GM23338 (cell line): ENCODE data around the gene UNC5C. TPM values are rescaled to one million over a fixed set of nuclear protein-coding genes. Genes with fewer than 3 reads are reported as not detected.

Experiments
- ATAC-seq: fragments of 200-7000 bp; cut with Tn5 transposase; 3 replicates; pipeline ENCODE4 v1.9.1; 2020
- DNase-seq: peaks from one replicate; pipeline ENCODE4 v3.0.0-alpha.2; 2015; ENCODE audit warnings: low spot score
- H2AFZ ChIP-seq: fragments of 200-600 bp; sonication (generic); 2 replicates; pipeline ENCODE4 v1.8.0; 2016; ENCODE audit warnings: antibody characterized with exemption, mild to moderate bottlenecking, moderate library complexity
- H3F3A ChIP-seq: fragments of 200-600 bp; sonication (generic); replicated peaks from 2 replicates; pipeline ENCODE4 v1.8.0; 2017; ENCODE audit warnings: antibody characterized with exemption, mixed run types, low read depth
- H3K27ac ChIP-seq: fragments of 200-600 bp; sonication (generic); 2 replicates; pipeline ENCODE4 v1.6.1; 2016; ENCODE audit warnings: low read depth
- H3K27me3 ChIP-seq: fragments of 200-600 bp; sonication (generic); 2 replicates; pipeline ENCODE4 v1.8.0; 2016; ENCODE audit warnings: mild to moderate bottlenecking, mixed run types, moderate library complexity; ENCODE audit not compliant: insufficient read depth
- H3K36me3 ChIP-seq: fragments of 200-600 bp; sonication (generic); 2 replicates; pipeline ENCODE4 v1.8.0; 2016; ENCODE audit warnings: mild to moderate bottlenecking; ENCODE audit not compliant: insufficient read depth
- H3K4me1 ChIP-seq: fragments of 200-600 bp; sonication (generic); 2 replicates; pipeline ENCODE4 v1.8.0; 2016; ENCODE audit warnings: mild to moderate bottlenecking, moderate library complexity; ENCODE audit not compliant: insufficient read depth
- H3K4me2 ChIP-seq: fragments of 200-600 bp; sonication (generic); 2 replicates; pipeline ENCODE4 v1.7.1; 2017; ENCODE audit warnings: mixed run types
- H3K4me3 ChIP-seq: fragments of 200-600 bp; sonication (generic); 2 replicates; pipeline ENCODE4 v1.6.1; 2016; ENCODE audit warnings: mixed run types
- H3K79me2 ChIP-seq: fragments of 200-600 bp; sonication (generic); replicated peaks from 2 replicates; pipeline ENCODE4 v1.8.0; 2017; ENCODE audit warnings: mild to moderate bottlenecking; ENCODE audit not compliant: insufficient read depth
- H3K9me2 ChIP-seq: fragments of 200-600 bp; sonication (generic); 2 replicates; pipeline ENCODE4 v1.8.0; 2017; ENCODE audit not compliant: insufficient read depth
- H4K20me1 ChIP-seq: fragments of 200-600 bp; sonication (generic); replicated peaks from 2 replicates; pipeline ENCODE4 v1.8.0; 2017; ENCODE audit warnings: mild to moderate bottlenecking; ENCODE audit not compliant: insufficient read depth
- H3K27ac Mint-ChIP-seq: 2 replicates; pipeline ENCODE4 v1.8.0; 2020; ENCODE audit warnings: inconsistent platforms, mild to moderate bottlenecking, moderate library complexity, mixed read lengths
- H3K27me3 Mint-ChIP-seq: 3 replicates; pipeline ENCODE4 v1.8.0; 2022; ENCODE audit warnings: low read depth, mild to moderate bottlenecking, moderate library complexity, mixed read lengths, inconsistent platforms; ENCODE audit not compliant: insufficient read depth, poor library complexity
- H3K36me3 Mint-ChIP-seq: 3 replicates; pipeline ENCODE4 v1.8.0; 2021; ENCODE audit warnings: low read depth, mild to moderate bottlenecking, inconsistent platforms, moderate library complexity, mixed read lengths
- H3K4me1 Mint-ChIP-seq: 3 replicates; pipeline ENCODE4 v1.8.0; 2020; ENCODE audit warnings: mild to moderate bottlenecking, inconsistent platforms, mixed read lengths
- H3K4me3 Mint-ChIP-seq: 3 replicates; pipeline ENCODE4 v1.8.0; 2021; ENCODE audit warnings: moderate library complexity, mild to moderate bottlenecking, inconsistent platforms, mixed read lengths
- H3K9me3 Mint-ChIP-seq: 3 replicates; pipeline ENCODE4 v1.8.0; 2020; ENCODE audit warnings: moderate library complexity, mild to moderate bottlenecking, inconsistent platforms, mixed read lengths
- CREB1 ChIP-seq: fragments of 250-450 bp; sonication (Bioruptor Pico); IDR thresholded peaks from 2 replicates; pipeline ENCODE4 v1.5.0; 2020; ENCODE audit warnings: low read depth, mild to moderate bottlenecking, moderate library complexity
- EZH2 ChIP-seq: fragments of 200-600 bp; sonication (generic); IDR thresholded peaks from one replicate; pipeline ENCODE4 v1.8.0; 2017; ENCODE audit warnings: antibody characterized with exemption, mild to moderate bottlenecking, low read depth; ENCODE audit not compliant: unreplicated experiment
- EZH2phosphoT487 ChIP-seq: fragments of 200-600 bp; sonication (generic); IDR thresholded peaks from one replicate; pipeline ENCODE4 v1.8.1; 2018; ENCODE audit warnings: antibody characterized with exemption; ENCODE audit not compliant: unreplicated experiment
- JUNB ChIP-seq: IDR thresholded peaks from one replicate; pipeline ENCODE4 v1.6.1; 2016; ENCODE audit warnings: antibody characterized with exemption; ENCODE audit not compliant: unreplicated experiment
- NANOG ChIP-seq: IDR thresholded peaks from 2 replicates; pipeline ENCODE4 v1.6.1; 2016; ENCODE audit warnings: antibody characterized with exemption, borderline replicate concordance
- POLR2AphosphoS5 ChIP-seq: IDR thresholded peaks from 2 replicates; pipeline ENCODE4 v1.6.1; 2016; ENCODE audit warnings: antibody characterized with exemption, low read depth
- STAT1 ChIP-seq: IDR thresholded peaks from one replicate; pipeline ENCODE4 v1.6.1; 2016; ENCODE audit warnings: antibody characterized with exemption; ENCODE audit not compliant: unreplicated experiment
- ZNF114 ChIP-seq: fragments of 250-450 bp; sonication (Bioruptor Pico); IDR thresholded peaks from 2 replicates; pipeline ENCODE4 v1.5.0; 2020; ENCODE audit warnings: mild to moderate bottlenecking, moderate library complexity
- ZNF331 ChIP-seq: fragments of 250-450 bp; sonication (Bioruptor Pico); IDR thresholded peaks from 2 replicates; pipeline ENCODE4 v1.5.0; 2020; ENCODE audit warnings: low read depth, mild to moderate bottlenecking, moderate library complexity
- polyA plus RNA-seq: library from polyadenylated mRNA; unstranded; fragments of >200 nt; fragmentation: Nextera tagmentation; extraction: Ambion mirVana; gene quantifications from 2 replicates; pipeline ENCODE4 v1.2.1, GENCODE V29; 2016
- total RNA-seq: library from RNA; depleted of rRNA; stranded (reverse); fragments of >200 nt; shearing (Covaris generic); gene quantifications from 2 replicates; pipeline ENCODE4 v1.2.3, GENCODE V29; 2014
- TF ChIP-seq, protein P1 (sequence below): IDR thresholded peaks from one replicate; pipeline ENCODE4 v1.6.1; 2018; ENCODE audit warnings: antibody characterized with exemption; ENCODE audit not compliant: unreplicated experiment
- TF ChIP-seq, protein P2 (sequence below): IDR thresholded peaks from 2 replicates; pipeline ENCODE4 v1.6.1; 2016; ENCODE audit warnings: antibody characterized with exemption

UNC5C gene
- total and polyA plus RNA-seq, 2 experiments from 2014 or later = 0.08 to 0.21 TPM

DNA sequence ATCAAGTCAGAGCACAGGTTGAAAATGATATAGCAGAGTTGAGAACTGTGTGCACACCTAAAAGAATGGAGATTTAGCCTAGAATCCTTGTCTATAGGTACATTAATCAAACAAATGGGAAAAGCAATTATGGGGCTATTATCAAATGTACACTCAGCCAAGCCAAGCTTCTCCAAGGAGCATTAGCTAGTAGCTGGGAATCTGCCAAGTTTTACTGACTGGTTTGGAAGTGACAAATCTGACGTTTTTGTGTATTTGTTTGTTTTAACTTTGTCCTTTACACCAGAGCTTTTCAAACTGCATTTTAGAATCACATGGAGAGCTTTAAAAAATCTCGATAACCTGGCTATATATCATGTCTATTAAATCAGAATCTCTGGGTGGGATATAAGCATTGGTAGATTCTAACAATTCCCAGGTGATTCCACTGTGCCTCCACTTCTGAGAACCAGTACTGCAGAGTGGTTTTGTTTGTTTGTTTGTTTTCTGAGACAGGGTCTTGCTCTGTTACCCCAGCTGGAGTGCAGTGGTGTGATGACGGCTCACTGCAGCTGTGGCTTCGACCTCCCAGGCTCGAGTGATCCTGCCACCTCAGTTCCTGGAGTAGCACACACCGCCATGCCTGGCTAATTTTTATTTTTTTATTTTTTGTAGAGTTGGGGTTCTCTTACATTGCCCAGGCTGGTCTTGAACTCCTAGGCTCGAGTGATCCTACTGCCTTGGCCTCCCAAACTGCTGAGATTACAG lies 279.8 kb downstream of the UNC5C start:
- Mint-ChIP-seq H3K36me3 (no peaks in the 10 kb centered on the region), H3K9me3 (no peaks in the 10 kb centered on the region), H3K27me3 (no peaks in the 10 kb centered on the region), H3K4me3 (no peak overlapping the region), H3K27ac (0 out of 2 replicates have a peak overlapping the region, but pooled peaks have one; percentile 17), H3K4me1 (no peaks in the 10 kb centered on the region; the same call in 2 of the 3 replicates)
- Histone ChIP-seq H3K4me2 (no peak overlapping the region), H3K4me1 (no peaks in the 10 kb centered on the region), H3K9me2 (0 out of 2 replicates have a peak, but pooled peaks cover 5% of the 10 kb centered on the region), H4K20me1 (no peaks in the 10 kb centered on the region), H3K27ac (no peak overlapping the region), H2AFZ (no peak overlapping the region), H3K36me3 (no peaks in the 10 kb centered on the region), H3K4me3 (no peak overlapping the region), H3K79me2 (no peaks in the 10 kb centered on the region), H3K27me3 (no peaks in the 10 kb centered on the region), H3F3A (no peaks in the 10 kb centered on the region)
- ATAC-seq (no peak), DNase-seq (no peak)
- TF ChIP-seq ZNF331 (CRISPR knock-in tag) (no peak), CREB1 (CRISPR knock-in tag) (no peak), EZH2phosphoT487 (no peak), STAT1 (no peak), ZNF114 (CRISPR knock-in tag) (no peak), NANOG (no peak), POLR2AphosphoS5 (no peak), JUNB (no peak)
- TF ChIP-seq, protein P1, sequence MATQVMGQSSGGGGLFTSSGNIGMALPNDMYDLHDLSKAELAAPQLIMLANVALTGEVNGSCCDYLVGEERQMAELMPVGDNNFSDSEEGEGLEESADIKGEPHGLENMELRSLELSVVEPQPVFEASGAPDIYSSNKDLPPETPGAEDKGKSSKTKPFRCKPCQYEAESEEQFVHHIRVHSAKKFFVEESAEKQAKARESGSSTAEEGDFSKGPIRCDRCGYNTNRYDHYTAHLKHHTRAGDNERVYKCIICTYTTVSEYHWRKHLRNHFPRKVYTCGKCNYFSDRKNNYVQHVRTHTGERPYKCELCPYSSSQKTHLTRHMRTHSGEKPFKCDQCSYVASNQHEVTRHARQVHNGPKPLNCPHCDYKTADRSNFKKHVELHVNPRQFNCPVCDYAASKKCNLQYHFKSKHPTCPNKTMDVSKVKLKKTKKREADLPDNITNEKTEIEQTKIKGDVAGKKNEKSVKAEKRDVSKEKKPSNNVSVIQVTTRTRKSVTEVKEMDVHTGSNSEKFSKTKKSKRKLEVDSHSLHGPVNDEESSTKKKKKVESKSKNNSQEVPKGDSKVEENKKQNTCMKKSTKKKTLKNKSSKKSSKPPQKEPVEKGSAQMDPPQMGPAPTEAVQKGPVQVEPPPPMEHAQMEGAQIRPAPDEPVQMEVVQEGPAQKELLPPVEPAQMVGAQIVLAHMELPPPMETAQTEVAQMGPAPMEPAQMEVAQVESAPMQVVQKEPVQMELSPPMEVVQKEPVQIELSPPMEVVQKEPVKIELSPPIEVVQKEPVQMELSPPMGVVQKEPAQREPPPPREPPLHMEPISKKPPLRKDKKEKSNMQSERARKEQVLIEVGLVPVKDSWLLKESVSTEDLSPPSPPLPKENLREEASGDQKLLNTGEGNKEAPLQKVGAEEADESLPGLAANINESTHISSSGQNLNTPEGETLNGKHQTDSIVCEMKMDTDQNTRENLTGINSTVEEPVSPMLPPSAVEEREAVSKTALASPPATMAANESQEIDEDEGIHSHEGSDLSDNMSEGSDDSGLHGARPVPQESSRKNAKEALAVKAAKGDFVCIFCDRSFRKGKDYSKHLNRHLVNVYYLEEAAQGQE = no peak
- TF ChIP-seq, protein P2, sequence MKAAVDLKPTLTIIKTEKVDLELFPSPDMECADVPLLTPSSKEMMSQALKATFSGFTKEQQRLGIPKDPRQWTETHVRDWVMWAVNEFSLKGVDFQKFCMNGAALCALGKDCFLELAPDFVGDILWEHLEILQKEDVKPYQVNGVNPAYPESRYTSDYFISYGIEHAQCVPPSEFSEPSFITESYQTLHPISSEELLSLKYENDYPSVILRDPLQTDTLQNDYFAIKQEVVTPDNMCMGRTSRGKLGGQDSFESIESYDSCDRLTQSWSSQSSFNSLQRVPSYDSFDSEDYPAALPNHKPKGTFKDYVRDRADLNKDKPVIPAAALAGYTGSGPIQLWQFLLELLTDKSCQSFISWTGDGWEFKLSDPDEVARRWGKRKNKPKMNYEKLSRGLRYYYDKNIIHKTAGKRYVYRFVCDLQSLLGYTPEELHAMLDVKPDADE = no peak

DNA sequence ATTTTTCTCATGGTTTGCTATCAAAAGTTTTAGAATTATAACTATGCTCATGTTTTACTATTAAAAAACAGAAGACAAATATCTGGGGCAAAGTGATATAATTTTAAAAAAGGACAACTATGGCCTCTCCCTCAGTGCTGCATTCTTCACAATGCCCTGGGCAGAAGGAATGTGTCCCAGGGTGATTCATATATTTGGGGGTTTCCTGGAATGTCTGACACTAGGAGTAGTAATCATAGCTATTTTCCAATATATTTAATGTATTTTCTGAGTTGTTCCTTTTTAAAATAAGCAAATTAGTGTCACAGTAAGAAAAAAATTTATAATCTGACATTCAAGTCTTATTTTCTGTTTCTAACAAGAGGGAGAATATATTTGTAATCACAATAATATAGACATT lies 281.7 kb downstream of the UNC5C start:
- no peaks in the 10 kb centered on the region for H3K79me2 ChIP-seq
- Mint-ChIP-seq H3K9me3 (no peaks in the 10 kb centered on the region), H3K4me1 (no peaks in the 10 kb centered on the region; the same call in 2 of the 3 replicates), H3K27me3 (no peaks in the 10 kb centered on the region), H3K27ac (no peak overlapping the region), H3K36me3 (no peaks in the 10 kb centered on the region), H3K4me3 (no peak overlapping the region)
- TF ChIP-seq EZH2 = no peak
- TF ChIP-seq ZNF114 (CRISPR knock-in tag) = no peak
- no peak for TF ChIP-seq STAT1
- TF ChIP-seq, protein P1 = no peak
- TF ChIP-seq NANOG = no peak
- TF ChIP-seq POLR2AphosphoS5 = no peak
- H4K20me1 ChIP-seq = no peaks in the 10 kb centered on the region
- no peak overlapping the region for H3K4me2 ChIP-seq
- no peak for DNase-seq
- no peak overlapping the region for H2AFZ ChIP-seq
- H3F3A ChIP-seq = no peaks in the 10 kb centered on the region
- no peaks in the 10 kb centered on the region for H3K4me1 ChIP-seq
- no peaks in the 10 kb centered on the region for H3K27me3 ChIP-seq
- H3K36me3 ChIP-seq = no peaks in the 10 kb centered on the region
- no peak overlapping the region for H3K27ac ChIP-seq
- no peak for ATAC-seq
- H3K4me3 ChIP-seq = no peak overlapping the region
- H3K9me2 ChIP-seq = 0 out of 2 replicates have a peak, but pooled peaks cover 5% of the 10 kb centered on the region
